Stimulated activated CD4-positive, alpha-beta T cell treated with anti-CD3 and anti-CD28 coated beads, Interleukin-4, amount 100 ng/mL, for 48 hours (primary cell): ENCODE data around the gene GRAMD2A.
A peak's percentile ranks its signal among the peaks of the same experiment; 100 is the strongest.

Experiments
- DNase-seq, 2 donors: peaks; one replicate each; pipeline ENCODE4 v3.0.0-alpha.2; 2020; ENCODE audit warnings: low read depth in 2 of 2

The GRAMD2A gene

GRCh38 chr15:72136170-72137051 is 61.2 kb downstream of the GRAMD2A start:
- no peak for DNase-seq

GRCh38 chr15:72135719-72136118 is 61.9 kb downstream of the GRAMD2A start:
- no peak for DNase-seq

GRCh38 chr15:72133211-72133610 is 64.4 kb downstream of the GRAMD2A start:
- no peak for DNase-seq

GRCh38 chr15:72131922-72132321 is 65.7 kb downstream of the GRAMD2A start:
- no peak for DNase-seq

GRCh38 chr15:72130272-72130671 is 67.3 kb downstream of the GRAMD2A start:
- no peak for DNase-seq

GRCh38 chr15:72128359-72128758 is 69.2 kb downstream of the GRAMD2A start:
- no peak for DNase-seq

GRCh38 chr15:72127724-72128322 is 69.8 kb downstream of the GRAMD2A start:
- DNase-seq: no peak

GRCh38 chr15:72124218-72124617 is 73.4 kb downstream of the GRAMD2A start:
- no peak for DNase-seq

GRCh38 chr15:72118017-72118978 is 79.3 kb downstream of the GRAMD2A start, which contains the start of the genes MYO9A and SENP8:
MYO9A (minus strand) TSS chr15:72118150; CDS start chr15:72046563, 71,587 bp downstream.
SENP8 (plus strand) TSS chr15:72118403; CDS start chr15:72139624, 21,221 bp downstream.
- DNase-seq: peak; percentile 98 to 100

- DNase-seq: peak; percentile 57 to 72
These were observed 80.0 kb downstream of the GRAMD2A start for GRCh38 chr15:72117486-72118016.

GRCh38 chr15:72116731-72117485 is 80.7 kb downstream of the GRAMD2A start:
- DNase-seq: peak in 1 of 2 donors; percentile 11

- DNase-seq: no peak
These were observed 84.1 kb downstream of the GRAMD2A start for GRCh38 chr15:72113347-72114031.

- DNase-seq: no peak
These were observed 84.8 kb downstream of the GRAMD2A start for GRCh38 chr15:72112805-72113204.

- no peak for DNase-seq
These were observed 85.5 kb downstream of the GRAMD2A start for GRCh38 chr15:72112116-72112515.

- no peak for DNase-seq
These were observed 87.2 kb downstream of the GRAMD2A start for GRCh38 chr15:72110355-72110754.
